ENCODE data around the gene ADAMTSL4. TPM values are rescaled to one million over a fixed set of nuclear protein-coding genes. Genes with fewer than 3 reads are reported as not detected.

ADAMTSL4 gene
- total RNA-seq, 1 experiment from 2014 or later = 4.3 TPM

GRCh38 chr1:150551051-150551783, 2.0 kb downstream of the ADAMTSL4 start:
- Histone ChIP-seq H3K4me3 (replicated peaks in 1 of 2; ENCODE audit: low read depth in 1 of 2, low read length in 2 of 2) (no peak overlapping the region), H3K9me2 (ENCODE audit: insufficient read depth) (no peaks in the 10 kb centered on the region), H3K9me3 (ENCODE audit: control insufficient read depth in 1 of 2, insufficient read depth in 1 of 2, low read depth in 1 of 2, low read length in 2 of 2) (no peaks in the 10 kb centered on the region), H3K4me2 (ENCODE audit: low read length) (no peak overlapping the region), H3K27ac (ENCODE audit: low read depth, low read length) (no peak overlapping the region), H3K36me3 (ENCODE audit: control insufficient read depth in 1 of 2, insufficient read depth in 2 of 2, low read length in 2 of 2) (no peaks in the 10 kb centered on the region), H3K79me2 (ENCODE audit: insufficient read depth, low read length) (no peaks in the 10 kb centered on the region), H3K9ac (ENCODE audit: low read length) (no peak overlapping the region), H3K27me3 (ENCODE audit: insufficient read depth, low read length) (no peaks in the 10 kb centered on the region), H3K4me1 (ENCODE audit: control insufficient read depth in 1 of 2, insufficient read depth in 2 of 2, low read length in 2 of 2) (peaks cover 10 to 30% of the 10 kb centered on the region in 2 experiments; a peak in 3 of 4 replicates), H2AFZ (ENCODE audit: low read depth, low read length, poor library complexity, severe bottlenecking) (no peak overlapping the region), H4K20me1 (ENCODE audit: insufficient read depth) (no peaks in the 10 kb centered on the region)
- intact Hi-C loops (cut with micrococcal nuclease) = no loop called here
- DNase-seq (ENCODE audit: low read depth, low spot score) (no peak), ATAC-seq (no peak)
- CTCF ChIA-PET = interaction anchor here (1.2 to 2.5 kb wide), 2 partner anchors 9 to 19 kb away, joined by 6 to 29 read pairs; no protein-coding TSS in a partner anchor
- TF ChIP-seq FOSL1 (IDR thresholded peaks at IDR 0.05; ENCODE audit: low read depth) = no peak
- no peak for TF ChIP-seq MAX (IDR thresholded peaks at IDR 0.05)
- TF ChIP-seq SRF (IDR thresholded peaks at IDR 0.05; ENCODE audit: low read depth) = no peak
- no peak for TF ChIP-seq POLR2A (IDR thresholded peaks at IDR 0.05; ENCODE audit: borderline replicate concordance, extremely low read depth, insufficient read depth, insufficient read length)
- TF ChIP-seq CBX3 (IDR thresholded peaks at IDR 0.05; ENCODE audit: low read depth) = no peak
- no peak for TF ChIP-seq ZFX (IDR thresholded peaks at IDR 0.05)
- TF ChIP-seq CEBPB (IDR thresholded peaks at IDR 0.05; ENCODE audit: low read depth) = no peak
- no peak for TF ChIP-seq TCF7L2 (IDR thresholded peaks at IDR 0.05; ENCODE audit: borderline replicate concordance, extremely low read depth, insufficient read depth, insufficient read length)
- no peak for TF ChIP-seq ELF1 (IDR thresholded peaks at IDR 0.05; ENCODE audit: borderline replicate concordance, low read depth)
- no peak for TF ChIP-seq ATF3 (IDR thresholded peaks at IDR 0.05)
- TF ChIP-seq EZH2phosphoT487 (IDR thresholded peaks at IDR 0.05; ENCODE audit: borderline replicate concordance) = no peak
- POLR2A ChIA-PET = interaction anchor here (1.1 kb wide), 1 partner anchor 28 kb away, joined by 3 read pairs; the partner anchor contains the start of gene MCL1
- RAD21 ChIA-PET (ENCODE audit: low non-redundant PET in 1 of 2, low total read pairs in 2 of 2, uncharacterized antibody in 2 of 2, unreplicated experiment in 2 of 2) = no interaction called here
- BruUV-seq (replicated peaks) = no TSS peak
